A549 (cell line): ENCODE measurements around the gene RALGPS2. TPM values are rescaled to one million over a fixed set of nuclear protein-coding genes. Genes with fewer than 3 reads are reported as not detected.
A peak's percentile ranks its signal among the peaks of the same experiment; 100 is the strongest.

ENCODE experiments used
- ATAC-seq, 2 experiments: fragments of 200-7000 bp in 1 of 2; fragments of >200 bp in 1 of 2; cut with Nextera tagmentation in 1 of 2; cut with Tn5 transposase in 1 of 2; 3 replicates each; pipeline versions ENCODE4 v1.8.0 to v1.9.1; 2018 to 2020; ENCODE audit warnings: mild to moderate bottlenecking in 1 of 2, moderate library complexity in 1 of 2
- CTCF ChIA-PET: fragments of 300-600 bp; sonication (Branson Sonifier 250); formaldehyde crosslinking; extraction: SDS; loops from one replicate; lab custom pipeline; 2021; ENCODE audit warnings: antibody characterized with exemption, inconsistent platforms; lab: Yijun Ruan, JAX
- POLR2A ChIA-PET: fragments of 350-600 bp; formaldehyde crosslinking; extraction: SDS; loops from one replicate; lab custom pipeline; 2021; ENCODE audit warnings: antibody characterized with exemption, inconsistent platforms; lab: Yijun Ruan, JAX
- DNase-seq, 2 experiments: peaks; one replicate each; pipeline versions ENCODE4 v3.0.0 to v3.0.0-alpha.2; 2011 to 2016; ENCODE audit warnings: low read depth in 1 of 2, low spot score in 1 of 2
- FAIRE-seq: peaks from 2 replicates; lab custom pipeline; 2011; peaks lifted over from hg19 to GRCh38; lab: Jason Lieb, UNC
- H3K27ac ChIP-seq, 2 experiments: fragments of >200 bp; sonication (Bioruptor Twin); formaldehyde crosslinking; 3 replicates each; pipeline ENCODE4 v1.5.1; 2016 to 2017
- H3K4me1 ChIP-seq: fragments of >200 bp; sonication (Bioruptor Twin); formaldehyde crosslinking; 3 replicates; pipeline ENCODE4 v1.6.1; 2016
- H3K4me2 ChIP-seq: fragments of >200 bp; sonication (Bioruptor Twin); formaldehyde crosslinking; 3 replicates; pipeline ENCODE4 v1.6.1; 2016
- H3K4me3 ChIP-seq: fragments of >200 bp; sonication (Bioruptor Twin); formaldehyde crosslinking; 3 replicates; pipeline ENCODE4 v1.5.1; 2016
- H3K9me3 ChIP-seq: fragments of >200 bp; sonication (Bioruptor Twin); formaldehyde crosslinking; 3 replicates; pipeline ENCODE4 v1.6.1; 2016
- BHLHE40 ChIP-seq: IDR thresholded peaks from 2 replicates; pipeline ENCODE4 v1.6.1; 2012; ENCODE audit warnings: low read depth, low read length, inconsistent platforms
- CBX2 ChIP-seq: fragments of 200-600 bp; sonication (generic); IDR thresholded peaks from 2 replicates; pipeline ENCODE4 v1.6.1; 2016; ENCODE audit warnings: low read depth, mild to moderate bottlenecking, borderline replicate concordance
- HOXA7 ChIP-seq: fragments of 250-450 bp; sonication (Bioruptor Pico); IDR thresholded peaks from 2 replicates; pipeline ENCODE4 v1.5.0; 2020; ENCODE audit warnings: mild to moderate bottlenecking, moderate library complexity
- HOXB5 ChIP-seq: fragments of 250-450 bp; sonication (Bioruptor Pico); IDR thresholded peaks from 2 replicates; pipeline ENCODE4 v1.5.0; 2020; ENCODE audit warnings: mild to moderate bottlenecking, moderate library complexity
- JUN ChIP-seq, 2 experiments: fragments of >200 bp; sonication (Bioruptor Twin); formaldehyde crosslinking; IDR thresholded peaks; 2 replicates in 1 of 2; 3 replicates in 1 of 2; pipeline ENCODE4 v1.6.1; 2016 to 2017
- JUNB ChIP-seq: fragments of >200 bp; sonication (Bioruptor Twin); formaldehyde crosslinking; IDR thresholded peaks from 2 replicates; pipeline ENCODE4 v1.6.1; 2016
- KDM5A ChIP-seq: fragments of 200-600 bp; sonication (generic); IDR thresholded peaks from 2 replicates; pipeline ENCODE4 v1.6.1; 2016; ENCODE audit warnings: antibody characterized with exemption, mild to moderate bottlenecking
- MYC ChIP-seq: IDR thresholded peaks from 2 replicates; pipeline ENCODE4 v1.6.1; 2012; ENCODE audit warnings: mild to moderate bottlenecking, inconsistent platforms, low read length, improper control_type of control experiment, borderline replicate concordance
- NPAS2 ChIP-seq: fragments of 250-450 bp; sonication (Bioruptor Pico); IDR thresholded peaks from 2 replicates; pipeline ENCODE4 v1.8.0; 2022; ENCODE audit warnings: mild to moderate bottlenecking, moderate library complexity, borderline replicate concordance
- POLR2A ChIP-seq: IDR thresholded peaks from 2 replicates; pipeline ENCODE4 v1.6.1; 2012; ENCODE audit warnings: mild to moderate bottlenecking, low read length
- SMC3 ChIP-seq: fragments of >200 bp; sonication (Bioruptor Twin); formaldehyde crosslinking; IDR thresholded peaks from 3 replicates; pipeline ENCODE4 v1.6.1; 2018; ENCODE audit warnings: inconsistent platforms
- SREBF2 ChIP-seq: fragments of 450-650 bp; IDR thresholded peaks from 2 replicates; pipeline ENCODE4 v1.6.1; 2014; ENCODE audit warnings: mild to moderate bottlenecking, moderate library complexity
- TFCP2L1 ChIP-seq: fragments of 250-450 bp; sonication (Bioruptor Pico); IDR thresholded peaks from 2 replicates; pipeline ENCODE4 v1.5.0; 2021; ENCODE audit warnings: mild to moderate bottlenecking
- TP53 ChIP-seq: fragments of 250-450 bp; sonication (Bioruptor Pico); IDR thresholded peaks from 2 replicates; pipeline ENCODE4 v1.5.0; 2021; ENCODE audit warnings: mild to moderate bottlenecking, moderate library complexity
- ZC3H11A ChIP-seq: fragments of 450-650 bp; IDR thresholded peaks from 2 replicates; pipeline ENCODE4 v1.6.1; 2014; ENCODE audit warnings: antibody characterized with exemption, mild to moderate bottlenecking
- WGBS: methylation state at CpG from one replicate; pipeline ENCODE4 v1.1.6; 2017; ENCODE audit errors: missing lambda C conversion rate; 5-methylcytosine and 5-hydroxymethylcytosine counted together
- polyA plus RNA-seq, 4 experiments: library from polyadenylated mRNA; depleted of rRNA in 3 of 4; stranded (reverse); fragments of >200 nt; fragmentation: RNase III in 1 of 4; extraction: RNeasy Plus Mini Kit Qiagen cat#74134 plus additional on column Dnase treatment in 1 of 4; gene quantifications; 2 replicates in 3 of 4; 3 replicates in 1 of 4; pipeline ENCODE4 v1.2.3, GENCODE V29; 2011 to 2017
- TF ChIP-seq, protein P1 (sequence below): fragments of 250-450 bp; sonication (Bioruptor Pico); IDR thresholded peaks from 2 replicates; pipeline ENCODE4 v1.5.0; 2020; ENCODE audit warnings: low read depth, mild to moderate bottlenecking, moderate library complexity
- TF ChIP-seq, protein P2 (sequence below): fragments of 450-650 bp; IDR thresholded peaks from 2 replicates; pipeline ENCODE4 v1.6.1; 2014; ENCODE audit warnings: antibody characterized with exemption
- TF ChIP-seq, protein P3 (sequence below): fragments of >200 bp; sonication (Bioruptor Twin); formaldehyde crosslinking; IDR thresholded peaks from 2 replicates; pipeline ENCODE4 v1.6.1; 2016
- TF ChIP-seq, protein P4 (sequence below): IDR thresholded peaks from 2 replicates; pipeline ENCODE4 v1.6.1; 2012; ENCODE audit warnings: low read depth, borderline replicate concordance
- TF ChIP-seq, protein P5 (sequence below): fragments of >200 bp; sonication (Bioruptor Twin); formaldehyde crosslinking; IDR thresholded peaks from 3 replicates; pipeline ENCODE4 v1.5.1; 2016
- TF ChIP-seq, protein P6 (sequence below): fragments of 250-450 bp; sonication (Bioruptor Pico); IDR thresholded peaks from 2 replicates; pipeline ENCODE4 v1.5.0; 2021; ENCODE audit warnings: mild to moderate bottlenecking, moderate library complexity, borderline replicate concordance
- TF ChIP-seq, protein P7 (sequence below): IDR thresholded peaks from 2 replicates; pipeline ENCODE4 v1.6.1; 2012

Gene RALGPS2
- polyA plus RNA-seq, 2 of the 4 experiments (the other 2 are of a cell fraction), result 11.8 to 18.6 TPM

DNA sequence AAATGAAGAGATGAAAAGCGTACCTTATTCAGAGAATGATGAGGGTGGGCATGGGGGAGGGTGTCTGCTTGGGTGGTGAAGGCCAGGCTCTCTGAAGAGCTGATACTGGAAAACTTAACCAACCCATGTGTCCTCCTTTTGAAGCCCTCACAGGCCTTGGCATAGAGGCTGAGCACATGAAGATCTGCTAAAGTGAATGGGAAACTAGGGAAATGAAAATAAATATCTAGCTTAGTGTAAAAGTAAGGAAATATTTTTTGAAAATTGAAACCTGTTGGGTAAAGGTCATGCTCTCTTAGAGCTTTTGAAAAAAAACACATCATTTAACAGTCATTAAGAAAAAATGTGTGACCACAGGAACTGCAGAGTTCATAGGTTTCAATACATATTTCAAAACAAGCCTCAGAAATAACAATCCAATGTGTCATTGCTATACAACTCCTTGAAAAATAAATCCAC is 40.5 kb upstream of the RALGPS2 start (continued):
- TF ChIP-seq, protein P1, sequence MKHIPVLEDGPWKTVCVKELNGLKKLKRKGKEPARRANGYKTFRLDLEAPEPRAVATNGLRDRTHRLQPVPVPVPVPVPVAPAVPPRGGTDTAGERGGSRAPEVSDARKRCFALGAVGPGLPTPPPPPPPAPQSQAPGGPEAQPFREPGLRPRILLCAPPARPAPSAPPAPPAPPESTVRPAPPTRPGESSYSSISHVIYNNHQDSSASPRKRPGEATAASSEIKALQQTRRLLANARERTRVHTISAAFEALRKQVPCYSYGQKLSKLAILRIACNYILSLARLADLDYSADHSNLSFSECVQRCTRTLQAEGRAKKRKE (CRISPR knock-in tag), result no peak
- TF ChIP-seq POLR2A, result no peak
- peak; percentile 67 for TF ChIP-seq JUNB

DNA sequence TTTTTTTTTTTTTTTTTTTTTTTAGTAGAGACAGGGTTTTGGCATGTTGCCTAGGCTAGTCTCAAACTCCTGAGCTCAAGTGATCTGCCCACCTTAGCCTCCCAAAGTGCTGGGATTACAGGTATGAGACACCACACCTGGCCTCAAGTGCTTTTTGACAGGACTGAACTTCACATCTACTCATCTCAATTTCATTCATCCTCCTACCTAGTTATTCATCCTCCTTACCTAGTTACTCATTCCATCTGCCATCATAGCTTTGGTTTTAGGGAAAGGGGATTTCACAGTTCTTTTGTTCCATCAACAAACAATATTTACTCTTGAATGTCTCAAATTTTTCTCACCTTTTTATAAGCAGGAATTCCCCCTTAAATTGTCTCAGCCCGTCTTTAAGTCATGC is 38.6 kb upstream of the RALGPS2 start:
- Histone ChIP-seq H3K4me1 (peaks cover 44% of the 10 kb centered on the region), H3K9me3 (no peaks in the 10 kb centered on the region), H3K27ac (no peak overlapping the region), H3K4me3 (no peak overlapping the region), H3K4me2 (no peak overlapping the region)
- TF ChIP-seq SMC3, result no peak
- TF ChIP-seq, protein P2, sequence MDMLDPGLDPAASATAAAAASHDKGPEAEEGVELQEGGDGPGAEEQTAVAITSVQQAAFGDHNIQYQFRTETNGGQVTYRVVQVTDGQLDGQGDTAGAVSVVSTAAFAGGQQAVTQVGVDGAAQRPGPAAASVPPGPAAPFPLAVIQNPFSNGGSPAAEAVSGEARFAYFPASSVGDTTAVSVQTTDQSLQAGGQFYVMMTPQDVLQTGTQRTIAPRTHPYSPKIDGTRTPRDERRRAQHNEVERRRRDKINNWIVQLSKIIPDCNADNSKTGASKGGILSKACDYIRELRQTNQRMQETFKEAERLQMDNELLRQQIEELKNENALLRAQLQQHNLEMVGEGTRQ, result no peak
- TF ChIP-seq JUN (IDR thresholded peaks at IDR 0.05), result no peak
- TF ChIP-seq, protein P3, sequence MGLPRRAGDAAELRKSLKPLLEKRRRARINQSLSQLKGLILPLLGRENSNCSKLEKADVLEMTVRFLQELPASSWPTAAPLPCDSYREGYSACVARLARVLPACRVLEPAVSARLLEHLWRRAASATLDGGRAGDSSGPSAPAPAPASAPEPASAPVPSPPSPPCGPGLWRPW, result no peak
- POLR2A ChIA-PET, result no interaction called here
- CTCF ChIA-PET, result interaction anchor here (0.7 kb wide), 1 partner anchor 67 kb away, joined by 3 read pairs; no protein-coding TSS in a partner anchor
- no peak for DNase-seq
- WGBS, result 43% methylated on average over 1 of the region's 1 CpG
- no peak for FAIRE-seq
- ATAC-seq, result no peak

DNA sequence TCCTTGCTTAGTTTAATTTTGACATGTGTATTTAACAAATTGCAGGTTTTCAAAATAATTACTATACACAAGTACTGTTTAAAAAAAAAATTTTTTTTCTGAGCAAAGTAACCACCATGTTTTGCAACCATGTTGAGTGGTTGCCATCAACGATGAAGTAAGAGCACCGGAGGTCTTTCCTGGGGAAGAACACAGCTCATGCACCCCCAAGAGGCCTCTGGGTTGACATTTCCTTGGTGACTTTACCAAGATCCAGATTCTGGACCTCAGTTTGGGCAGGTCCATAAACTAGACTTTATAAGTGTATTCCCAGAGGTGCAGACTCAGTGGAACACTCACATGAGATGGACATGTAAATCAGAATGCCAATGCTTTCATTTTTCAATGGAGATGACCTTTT is 36.8 kb upstream of the RALGPS2 start:
- peaks cover 32% of the 10 kb centered on the region for H3K4me1 ChIP-seq
- WGBS, result 72% methylated on average over 2 of the region's 2 CpGs
- ChIA-PET CTCF (no interaction called here), POLR2A (no interaction called here)
- ATAC-seq (no peak), DNase-seq (no peak), FAIRE-seq (no peak)
- no peak overlapping the region for H3K4me3 ChIP-seq
- no peaks in the 10 kb centered on the region for H3K9me3 ChIP-seq
- TF ChIP-seq, protein P1 (CRISPR knock-in tag), result no peak
- TF ChIP-seq, protein P4, sequence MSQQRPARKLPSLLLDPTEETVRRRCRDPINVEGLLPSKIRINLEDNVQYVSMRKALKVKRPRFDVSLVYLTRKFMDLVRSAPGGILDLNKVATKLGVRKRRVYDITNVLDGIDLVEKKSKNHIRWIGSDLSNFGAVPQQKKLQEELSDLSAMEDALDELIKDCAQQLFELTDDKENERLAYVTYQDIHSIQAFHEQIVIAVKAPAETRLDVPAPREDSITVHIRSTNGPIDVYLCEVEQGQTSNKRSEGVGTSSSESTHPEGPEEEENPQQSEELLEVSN, result no peak
- TF ChIP-seq JUN (IDR thresholded peaks at IDR 0.05) (no peak), NPAS2 (CRISPR knock-in tag) (no peak), MYC (no peak), HOXB5 (CRISPR knock-in tag) (no peak), HOXA7 (CRISPR knock-in tag) (no peak), SREBF2 (no peak), TP53 (CRISPR knock-in tag) (no peak), TFCP2L1 (no peak), KDM5A (no peak), BHLHE40 (no peak), CBX2 (no peak), ZC3H11A (no peak)
- TF ChIP-seq, protein P3, result no peak
- TF ChIP-seq, protein P5, sequence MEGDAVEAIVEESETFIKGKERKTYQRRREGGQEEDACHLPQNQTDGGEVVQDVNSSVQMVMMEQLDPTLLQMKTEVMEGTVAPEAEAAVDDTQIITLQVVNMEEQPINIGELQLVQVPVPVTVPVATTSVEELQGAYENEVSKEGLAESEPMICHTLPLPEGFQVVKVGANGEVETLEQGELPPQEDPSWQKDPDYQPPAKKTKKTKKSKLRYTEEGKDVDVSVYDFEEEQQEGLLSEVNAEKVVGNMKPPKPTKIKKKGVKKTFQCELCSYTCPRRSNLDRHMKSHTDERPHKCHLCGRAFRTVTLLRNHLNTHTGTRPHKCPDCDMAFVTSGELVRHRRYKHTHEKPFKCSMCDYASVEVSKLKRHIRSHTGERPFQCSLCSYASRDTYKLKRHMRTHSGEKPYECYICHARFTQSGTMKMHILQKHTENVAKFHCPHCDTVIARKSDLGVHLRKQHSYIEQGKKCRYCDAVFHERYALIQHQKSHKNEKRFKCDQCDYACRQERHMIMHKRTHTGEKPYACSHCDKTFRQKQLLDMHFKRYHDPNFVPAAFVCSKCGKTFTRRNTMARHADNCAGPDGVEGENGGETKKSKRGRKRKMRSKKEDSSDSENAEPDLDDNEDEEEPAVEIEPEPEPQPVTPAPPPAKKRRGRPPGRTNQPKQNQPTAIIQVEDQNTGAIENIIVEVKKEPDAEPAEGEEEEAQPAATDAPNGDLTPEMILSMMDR, result no peak
- TF ChIP-seq, protein P6, sequence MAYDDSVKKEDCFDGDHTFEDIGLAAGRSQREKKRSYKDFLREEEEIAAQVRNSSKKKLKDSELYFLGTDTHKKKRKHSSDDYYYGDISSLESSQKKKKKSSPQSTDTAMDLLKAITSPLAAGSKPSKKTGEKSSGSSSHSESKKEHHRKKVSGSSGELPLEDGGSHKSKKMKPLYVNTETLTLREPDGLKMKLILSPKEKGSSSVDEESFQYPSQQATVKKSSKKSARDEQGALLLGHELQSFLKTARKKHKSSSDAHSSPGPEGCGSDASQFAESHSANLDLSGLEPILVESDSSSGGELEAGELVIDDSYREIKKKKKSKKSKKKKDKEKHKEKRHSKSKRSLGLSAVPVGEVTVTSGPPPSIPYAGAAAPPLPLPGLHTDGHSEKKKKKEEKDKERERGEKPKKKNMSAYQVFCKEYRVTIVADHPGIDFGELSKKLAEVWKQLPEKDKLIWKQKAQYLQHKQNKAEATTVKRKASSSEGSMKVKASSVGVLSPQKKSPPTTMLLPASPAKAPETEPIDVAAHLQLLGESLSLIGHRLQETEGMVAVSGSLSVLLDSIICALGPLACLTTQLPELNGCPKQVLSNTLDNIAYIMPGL (CRISPR knock-in tag), result no peak
- TF ChIP-seq, protein P7, sequence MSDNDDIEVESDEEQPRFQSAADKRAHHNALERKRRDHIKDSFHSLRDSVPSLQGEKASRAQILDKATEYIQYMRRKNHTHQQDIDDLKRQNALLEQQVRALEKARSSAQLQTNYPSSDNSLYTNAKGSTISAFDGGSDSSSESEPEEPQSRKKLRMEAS, result no peak
- H3K27ac ChIP-seq, result no peak overlapping the region
- H3K4me2 ChIP-seq, result no peak overlapping the region
